Thyroid gland (tissue), 4 donors: ENCODE measurements around the gene EFNA4.

Experiments
- CTCF ChIP-seq, 6 experiments: fragments of 200-600 bp in 3 of 6; fragments of 450-650 bp in 3 of 6; sonication (generic) in 3 of 6; IDR thresholded peaks; one replicate each; pipeline ENCODE4 v1.5.1; 2016 to 2019; ENCODE audit warnings: antibody characterized with exemption in 6 of 6, mild to moderate bottlenecking in 2 of 6, inconsistent platforms in 1 of 6, moderate library complexity in 1 of 6
- POLR2A ChIP-seq, 2 donors: fragments of 450-650 bp; IDR thresholded peaks; one replicate each; pipeline ENCODE4 v1.6.1; 2017; ENCODE audit warnings: antibody characterized with exemption in 2 of 2, mild to moderate bottlenecking in 2 of 2, moderate library complexity in 1 of 2

GRCh38 chr1:155022136-155022926 is 41.2 kb upstream of the EFNA4 start:
- TF ChIP-seq CTCF (IDR thresholded peaks at IDR 0.05) (no peak), POLR2A (IDR thresholded peaks at IDR 0.05) (no peak)
